Neuronal stem cell (in vitro differentiated cells): ENCODE results near the gene IL31.

Source experiments
- DNase-seq: peaks from one replicate; pipeline ENCODE4 v3.0.0-alpha.2; 2013; ENCODE audit warnings: low spot score
- H2AFZ ChIP-seq: one replicate; pipeline ENCODE4 v1.6.1; 2013; ENCODE audit warnings: mild to moderate bottlenecking, low read length, inconsistent platforms
- H2AK5ac ChIP-seq: 2 replicates; pipeline ENCODE4 v1.6.1; 2013; ENCODE audit warnings: low read depth, mild to moderate bottlenecking, inconsistent platforms, low read length, moderate library complexity, mixed read lengths
- H2BK120ac ChIP-seq: 2 replicates; pipeline ENCODE4 v1.6.1; 2013; ENCODE audit warnings: low read depth, mild to moderate bottlenecking, inconsistent platforms, low read length, moderate library complexity, mixed read lengths
- H2BK12ac ChIP-seq: one replicate; pipeline ENCODE4 v1.6.1; 2013; ENCODE audit warnings: low read length, inconsistent platforms
- H2BK15ac ChIP-seq: 2 replicates; pipeline ENCODE4 v1.6.1; 2013; ENCODE audit warnings: mild to moderate bottlenecking, low read length, inconsistent platforms, mixed read lengths
- H2BK5ac ChIP-seq: one replicate; pipeline ENCODE4 v1.6.1; 2013; ENCODE audit warnings: inconsistent platforms, mild to moderate bottlenecking, low read length, moderate library complexity
- H3K14ac ChIP-seq: one replicate; pipeline ENCODE4 v1.6.1; 2013; ENCODE audit warnings: low read length, inconsistent platforms
- H3K18ac ChIP-seq: 2 replicates; pipeline ENCODE4 v1.6.1; 2013; ENCODE audit warnings: low read length, inconsistent platforms
- H3K23ac ChIP-seq: 2 replicates; pipeline ENCODE4 v1.6.1; 2013; ENCODE audit warnings: low read depth, mild to moderate bottlenecking, mixed read lengths, low read length, inconsistent platforms; ENCODE audit not compliant: poor library complexity
- H3K27ac ChIP-seq: replicated peaks from 3 replicates; pipeline ENCODE4 v1.5.1; 2013; ENCODE audit warnings: low read length, inconsistent platforms
- H3K27me3 ChIP-seq, 3 experiments: 2 replicates each; pipeline ENCODE4 v1.6.1; 2013; ENCODE audit warnings: low read length in 3 of 3, mild to moderate bottlenecking in 2 of 3, inconsistent platforms in 1 of 3, low read depth in 1 of 3, mixed read lengths in 1 of 3, moderate library complexity in 1 of 3; ENCODE audit not compliant: control insufficient read depth in 3 of 3, insufficient read depth in 3 of 3
- H3K36me3 ChIP-seq, 2 donors: replicated peaks in 1 of 2; 2 replicates each; pipeline ENCODE4 v1.6.1; 2013; ENCODE audit warnings: low read length in 2 of 2; ENCODE audit not compliant: control insufficient read depth in 2 of 2, insufficient read depth in 2 of 2
- H3K4ac ChIP-seq: 2 replicates; pipeline ENCODE4 v1.6.1; 2013; ENCODE audit warnings: inconsistent platforms, mild to moderate bottlenecking, low read length, moderate library complexity
- H3K4me1 ChIP-seq, 2 donors: 1 replicate in 1 of 2; 2 replicates in 1 of 2; pipeline ENCODE4 v1.6.1; 2013; ENCODE audit warnings: low read length in 2 of 2, low read depth in 1 of 2; ENCODE audit not compliant: control insufficient read depth in 2 of 2, insufficient read depth in 1 of 2
- H3K4me2 ChIP-seq: one replicate; pipeline ENCODE4 v1.6.1; 2013; ENCODE audit warnings: mild to moderate bottlenecking, low read length, inconsistent platforms; ENCODE audit not compliant: insufficient read depth, poor library complexity, severe bottlenecking
- H3K4me3 ChIP-seq, 2 donors: 2 replicates each; pipeline ENCODE4 v1.5.1; 2013; ENCODE audit warnings: low read length in 2 of 2, mild to moderate bottlenecking in 2 of 2, inconsistent platforms in 1 of 2, moderate library complexity in 1 of 2
- H3K79me1 ChIP-seq: one replicate; pipeline ENCODE4 v1.6.1; 2013; ENCODE audit warnings: low read depth, mild to moderate bottlenecking, inconsistent platforms, low read length, moderate library complexity
- H3K9ac ChIP-seq: one replicate; pipeline ENCODE4 v1.6.1; 2013; ENCODE audit warnings: mild to moderate bottlenecking, low read depth, low read length, inconsistent platforms; ENCODE audit not compliant: poor library complexity
- H3K9me3 ChIP-seq, 2 donors: replicated peaks in 1 of 2; 2 replicates each; pipeline versions ENCODE3 to v1.6.1; 2013; ENCODE audit warnings: low read length in 2 of 2, mild to moderate bottlenecking in 2 of 2, inconsistent platforms in 1 of 2, low read depth in 1 of 2, mixed read lengths in 1 of 2, moderate library complexity in 1 of 2; ENCODE audit not compliant: control insufficient read depth in 2 of 2, insufficient read depth in 1 of 2
- H4K8ac ChIP-seq: one replicate; pipeline ENCODE4 v1.6.1; 2013; ENCODE audit warnings: low read depth, mild to moderate bottlenecking, inconsistent platforms, low read length, moderate library complexity
- H4K91ac ChIP-seq: one replicate; pipeline ENCODE4 v1.6.1; 2013; ENCODE audit warnings: low read length, low read depth, mild to moderate bottlenecking, inconsistent platforms; ENCODE audit not compliant: poor library complexity
- WGBS, 2 donors: extraction: QIAGEN DNeasy Blood & Tissue Kit; methylation state at CpG; one replicate each; pipeline ENCODE4 v1.1.7; 2013; ENCODE audit warnings: missing lambda C conversion rate in 2 of 2, mixed read lengths in 1 of 2; ENCODE audit not compliant: insufficient read length in 2 of 2, insufficient replicate concordance in 1 of 2; ENCODE audit errors: extremely low coverage in 2 of 2; 5-methylcytosine and 5-hydroxymethylcytosine counted together

Gene IL31

GRCh38 chr12:122155705-122156104 lies 18.3 kb downstream of the IL31 start:
- WGBS, 2 donors, result no CpG with 5 or more reads among the region's 10 CpGs
- no peak overlapping the region for H3K23ac ChIP-seq
- no peak overlapping the region for H4K91ac ChIP-seq
- no peaks in the 10 kb centered on the region for H3K9me3 ChIP-seq
- no peak overlapping the region for H2AFZ ChIP-seq
- H4K8ac ChIP-seq, result no peak overlapping the region
- H3K27ac ChIP-seq, result no peak overlapping the region
- DNase-seq, result no peak
- H3K36me3 ChIP-seq, result no peaks in the 10 kb centered on the region
- H3K79me1 ChIP-seq, result no peaks in the 10 kb centered on the region
- no peak overlapping the region for H3K4me3 ChIP-seq
- H3K14ac ChIP-seq, result no peak overlapping the region
- H3K4ac ChIP-seq, result no peak overlapping the region
- H2BK5ac ChIP-seq, result peak overlapping the region; percentile 59
- H3K4me1 ChIP-seq, result peaks cover 2 to 4% of the 10 kb centered on the region in 2 donors
- no peak overlapping the region for H2BK12ac ChIP-seq
- H3K9ac ChIP-seq, result no peak overlapping the region
- no peak overlapping the region for H2AK5ac ChIP-seq
- H3K4me2 ChIP-seq, result no peak overlapping the region
- H2BK120ac ChIP-seq, result no peak overlapping the region
- H3K18ac ChIP-seq, result no peak overlapping the region
- peaks cover 0 to 4% (median 0%) of the 10 kb centered on the region in 3 experiments for H3K27me3 ChIP-seq
- no peak overlapping the region for H2BK15ac ChIP-seq

- Histone ChIP-seq H3K14ac (no peak overlapping the region), H3K4me2 (no peak overlapping the region), H3K27ac (no peak overlapping the region), H3K36me3 (no peaks in the 10 kb centered on the region), H3K4me1 (peaks cover 2 to 4% of the 10 kb centered on the region in 2 donors), H4K91ac (no peak overlapping the region), H2BK12ac (no peak overlapping the region), H3K79me1 (no peaks in the 10 kb centered on the region), H2AK5ac (no peak overlapping the region), H3K18ac (no peak overlapping the region), H3K9me3 (no peaks in the 10 kb centered on the region), H4K8ac (no peak overlapping the region), H3K4me3 (no peak overlapping the region), H2BK120ac (no peak overlapping the region), H2AFZ (no peak overlapping the region), H3K9ac (no peak overlapping the region), H3K27me3 (no peaks in the 10 kb centered on the region), H2BK15ac (no peak overlapping the region), H2BK5ac (no peak overlapping the region), H3K4ac (no peak overlapping the region), H3K23ac (no peak overlapping the region)
- WGBS, 2 donors, result no CpG with 5 or more reads among the region's 9 CpGs
- DNase-seq, result no peak
These were observed 21.3 kb downstream of the IL31 start for GRCh38 chr12:122152754-122153153.

GRCh38 chr12:122150127-122150681 lies 23.8 kb downstream of the IL31 start:
- Histone ChIP-seq H2AFZ (no peak overlapping the region), H3K27me3 (no peaks in the 10 kb centered on the region), H3K23ac (no peak overlapping the region), H3K79me1 (no peaks in the 10 kb centered on the region), H3K9me3 (no peaks in the 10 kb centered on the region), H2BK15ac (no peak overlapping the region), H3K9ac (no peak overlapping the region), H2AK5ac (no peak overlapping the region), H2BK12ac (no peak overlapping the region), H3K4me3 (no peak overlapping the region), H3K14ac (no peak overlapping the region), H2BK120ac (no peak overlapping the region), H3K4me1 (peaks cover 2 to 4% of the 10 kb centered on the region in 2 donors), H4K91ac (no peak overlapping the region), H2BK5ac (no peak overlapping the region), H4K8ac (no peak overlapping the region), H3K27ac (no peak overlapping the region), H3K36me3 (no peaks in the 10 kb centered on the region), H3K4ac (no peak overlapping the region), H3K18ac (no peak overlapping the region), H3K4me2 (no peak overlapping the region)
- no CpG with 5 or more reads among the region's 8 CpGs for WGBS, 2 donors
- DNase-seq, result no peak

GRCh38 chr12:122148657-122149056 lies 25.4 kb downstream of the IL31 start:
- no peak overlapping the region for H2BK5ac ChIP-seq
- peaks cover under 1 to 4% of the 10 kb centered on the region in 2 donors for H3K9me3 ChIP-seq
- H3K4me3 ChIP-seq, result no peak overlapping the region
- no peak overlapping the region for H3K27ac ChIP-seq
- no peaks in the 10 kb centered on the region for H3K27me3 ChIP-seq
- no peak overlapping the region for H3K14ac ChIP-seq
- no peak overlapping the region for H2BK120ac ChIP-seq
- H2BK15ac ChIP-seq, result no peak overlapping the region
- DNase-seq, result no peak
- no peak overlapping the region for H3K9ac ChIP-seq
- H3K36me3 ChIP-seq, result peaks cover 0 to 8% of the 10 kb centered on the region in 2 donors
- H3K4me2 ChIP-seq, result no peak overlapping the region
- H4K91ac ChIP-seq, result no peak overlapping the region
- no peak overlapping the region for H3K4ac ChIP-seq
- no peak overlapping the region for H2AFZ ChIP-seq
- no peak overlapping the region for H2BK12ac ChIP-seq
- no peak overlapping the region for H4K8ac ChIP-seq
- no peak overlapping the region for H3K18ac ChIP-seq
- H3K4me1 ChIP-seq, result peaks cover 2 to 4% of the 10 kb centered on the region in 2 donors
- no peak overlapping the region for H2AK5ac ChIP-seq
- no CpG with 5 or more reads among the region's 6 CpGs for WGBS, 2 donors
- no peak overlapping the region for H3K23ac ChIP-seq
- H3K79me1 ChIP-seq, result no peaks in the 10 kb centered on the region
